ENCODE measurements around the gene ZNF684.

GRCh38 chr1:40593449-40594186 is 62.2 kb downstream of the ZNF684 start:
- TF ChIP-seq MAX (IDR thresholded peaks at IDR 0.05) (no peak), EGR1 (IDR thresholded peaks at IDR 0.05) (no peak), YY1 (IDR thresholded peaks at IDR 0.05; ENCODE audit: low read depth) (no peak), CREB1 (IDR thresholded peaks at IDR 0.05; ENCODE audit: low read depth) (no peak), REST (IDR thresholded peaks at IDR 0.05; ENCODE audit: low read depth) (no peak), RAD21 (IDR thresholded peaks at IDR 0.05; ENCODE audit: low read depth) (no peak), EP300 (IDR thresholded peaks at IDR 0.05; ENCODE audit: borderline replicate concordance) (no peak), CEBPB (IDR thresholded peaks at IDR 0.05) (no peak)
